ENCODE measurements around the gene MCUB. TPM values are rescaled to one million over a fixed set of nuclear protein-coding genes. Genes with fewer than 3 reads are reported as not detected.
A peak's percentile ranks its signal among the peaks of the same experiment; 100 is the strongest.
"Not testable (repeated sequence)": the region's sequence is repeated elsewhere in the genome, so short reads cannot be mapped to it uniquely, and the experiment has no call there.

The MCUB gene
- total and polyA plus RNA-seq, 2 donors from 2014 or later = 2.3 to 15.2 TPM

GRCh38 chr4:109675843-109676242 is 115.8 kb downstream of the MCUB start:
- no peak for FAIRE-seq
- TF ChIP-seq CTCF (IDR thresholded peaks at IDR 0.05; ENCODE audit: borderline replicate concordance, extremely low read depth, insufficient read depth) = no peak

GRCh38 chr4:109676886-109677285 is 116.8 kb downstream of the MCUB start:
- Histone ChIP-seq H3K4me1 (ENCODE audit: control insufficient read depth in 2 of 3, insufficient read depth in 2 of 3, low read depth in 1 of 3, low read length in 3 of 3) (no peaks in the 10 kb centered on the region), H3K9me3 (ENCODE audit: control insufficient read depth in 2 of 3, insufficient read depth in 1 of 3, low read length in 3 of 3) (no peaks in the 10 kb centered on the region), H3K27ac (ENCODE audit: low read depth in 2 of 2, low read length in 2 of 2) (no peak overlapping the region), H3K27me3 (ENCODE audit: control insufficient read depth, insufficient read depth, low read length) (no peaks in the 10 kb centered on the region), H3K36me3 (ENCODE audit: control insufficient read depth in 2 of 3, insufficient read depth in 3 of 3, low read length in 3 of 3) (no peaks in the 10 kb centered on the region), H3K9ac (ENCODE audit: low read length in 3 of 3) (no peak overlapping the region), H3K4me3 (ENCODE audit: low read length in 3 of 3) (no peak overlapping the region)
- FAIRE-seq = no peak
- no peak for DNase-seq
- no peak for TF ChIP-seq CTCF (IDR thresholded peaks at IDR 0.05; ENCODE audit: borderline replicate concordance, extremely low read depth, insufficient read depth)
- intact Hi-C loops (cut with DNase I) = no loop called here

More at GRCh38 chr4:109675843-109676242, 115.8 kb downstream of the MCUB start:
- no peak for DNase-seq
- no peaks in the 10 kb centered on the region for H3K9me3 ChIP-seq (ENCODE audit: control insufficient read depth in 2 of 3, insufficient read depth in 1 of 3, low read length in 3 of 3)
- no peak overlapping the region for H3K27ac ChIP-seq (ENCODE audit: low read depth in 2 of 2, low read length in 2 of 2)
- H3K4me3 ChIP-seq (ENCODE audit: low read length in 3 of 3) = no peak overlapping the region
- no peaks in the 10 kb centered on the region for H3K27me3 ChIP-seq (ENCODE audit: control insufficient read depth, insufficient read depth, low read length)
- H3K36me3 ChIP-seq (ENCODE audit: control insufficient read depth in 2 of 3, insufficient read depth in 3 of 3, low read length in 3 of 3) = no peaks in the 10 kb centered on the region
- no peak overlapping the region for H3K9ac ChIP-seq (ENCODE audit: low read length in 3 of 3)
- intact Hi-C loops (cut with DNase I) = no loop called here
- H3K4me1 ChIP-seq (ENCODE audit: control insufficient read depth in 2 of 3, insufficient read depth in 2 of 3, low read depth in 1 of 3, low read length in 3 of 3) = no peaks in the 10 kb centered on the region

- H3K9ac ChIP-seq (ENCODE audit: low read length in 3 of 3); H3K9me3 ChIP-seq (ENCODE audit: control insufficient read depth in 2 of 3, insufficient read depth in 1 of 3, low read length in 3 of 3); H3K36me3 ChIP-seq (ENCODE audit: control insufficient read depth in 2 of 3, insufficient read depth in 3 of 3, low read length in 3 of 3); H3K4me3 ChIP-seq (ENCODE audit: low read length in 3 of 3); H3K27me3 ChIP-seq (ENCODE audit: control insufficient read depth, insufficient read depth, low read length); FAIRE-seq; H3K4me1 ChIP-seq (ENCODE audit: control insufficient read depth in 2 of 3, insufficient read depth in 2 of 3, low read depth in 1 of 3, low read length in 3 of 3); H3K27ac ChIP-seq (ENCODE audit: low read depth in 2 of 2, low read length in 2 of 2); intact Hi-C loops (cut with DNase I): not testable (repeated sequence)
- DNase-seq = peak in 1 of 5 donors; percentile 76
Observed at GRCh38 chr4:109678472-109678871, 118.4 kb downstream of the MCUB start.

- intact Hi-C loops (cut with DNase I); H3K27me3 ChIP-seq (ENCODE audit: control insufficient read depth, insufficient read depth, low read length); DNase-seq; H3K4me3 ChIP-seq (ENCODE audit: low read length in 3 of 3); H3K9ac ChIP-seq (ENCODE audit: low read length in 3 of 3); H3K4me1 ChIP-seq (ENCODE audit: control insufficient read depth in 2 of 3, insufficient read depth in 2 of 3, low read depth in 1 of 3, low read length in 3 of 3); H3K36me3 ChIP-seq (ENCODE audit: control insufficient read depth in 2 of 3, insufficient read depth in 3 of 3, low read length in 3 of 3); FAIRE-seq; H3K9me3 ChIP-seq (ENCODE audit: control insufficient read depth in 2 of 3, insufficient read depth in 1 of 3, low read length in 3 of 3); H3K27ac ChIP-seq (ENCODE audit: low read depth in 2 of 2, low read length in 2 of 2): not testable (repeated sequence)
Observed at GRCh38 chr4:109678925-109679324, 118.9 kb downstream of the MCUB start.

- no peak for FAIRE-seq
- Histone ChIP-seq H3K9me3 (ENCODE audit: control insufficient read depth in 2 of 3, insufficient read depth in 1 of 3, low read length in 3 of 3) (no peaks in the 10 kb centered on the region), H3K4me3 (ENCODE audit: low read length in 3 of 3) (no peak overlapping the region), H3K9ac (ENCODE audit: low read length in 3 of 3) (no peak overlapping the region), H3K36me3 (ENCODE audit: control insufficient read depth in 2 of 3, insufficient read depth in 3 of 3, low read length in 3 of 3) (peaks cover 0 to 2% (median 0%) of the 10 kb centered on the region in 3 donors), H3K27ac (ENCODE audit: low read depth in 2 of 2, low read length in 2 of 2) (no peak overlapping the region), H3K27me3 (ENCODE audit: control insufficient read depth, insufficient read depth, low read length) (no peaks in the 10 kb centered on the region), H3K4me1 (ENCODE audit: control insufficient read depth in 2 of 3, insufficient read depth in 2 of 3, low read depth in 1 of 3, low read length in 3 of 3) (no peaks in the 10 kb centered on the region)
- intact Hi-C loops (cut with DNase I) = no loop called here
- TF ChIP-seq CTCF (IDR thresholded peaks at IDR 0.05; ENCODE audit: borderline replicate concordance, extremely low read depth, insufficient read depth) = no peak
- no peak for DNase-seq
Observed at GRCh38 chr4:109682875-109683274, 122.8 kb downstream of the MCUB start.
